Endothelial cell of umbilical vein (primary cell): ENCODE data around the gene MAPT.

ENCODE experiments used
- EZH2 ChIP-seq: IDR thresholded peaks from 2 replicates; pipeline ENCODE4 v1.6.1; 2012; ENCODE audit warnings: borderline replicate concordance, low read depth, mild to moderate bottlenecking, moderate library complexity, low read length, inconsistent platforms; ENCODE audit not compliant: severe bottlenecking
- FOS ChIP-seq: IDR thresholded peaks from 2 replicates; pipeline ENCODE4 v1.6.1; 2011; ENCODE audit warnings: mild to moderate bottlenecking, low read length, moderate library complexity, borderline replicate concordance; ENCODE audit not compliant: insufficient read depth
- MYC ChIP-seq: IDR thresholded peaks from one replicate; pipeline ENCODE4 v1.6.1; 2011; ENCODE audit warnings: mild to moderate bottlenecking, low read depth, low read length
- POLR2A ChIP-seq: IDR thresholded peaks from 2 replicates; pipeline ENCODE4 v1.6.1; 2012; ENCODE audit warnings: low read depth, mild to moderate bottlenecking, control low read depth, low read length
- POLR2AphosphoS5 ChIP-seq: IDR thresholded peaks from 2 replicates; pipeline ENCODE4 v1.6.1; 2012; ENCODE audit warnings: low read depth, mild to moderate bottlenecking, control low read depth, low read length, moderate library complexity; ENCODE audit not compliant: insufficient read depth
- TF ChIP-seq, protein P1 (sequence below), 2 donors: IDR thresholded peaks; 1 replicate in 1 of 2; 2 replicates in 1 of 2; pipeline ENCODE4 v1.5.1; 2011; ENCODE audit warnings: low read length in 2 of 2, mild to moderate bottlenecking in 2 of 2, moderate library complexity in 2 of 2, control low read depth in 1 of 2, inconsistent platforms in 1 of 2, low read depth in 1 of 2; ENCODE audit not compliant: insufficient read depth in 1 of 2; ENCODE audit errors: extremely low read depth in 1 of 2
- TF ChIP-seq, protein P2 (sequence below): IDR thresholded peaks from 2 replicates; pipeline ENCODE4 v1.6.1; 2011; ENCODE audit not compliant: insufficient read depth, insufficient read length

DNA sequence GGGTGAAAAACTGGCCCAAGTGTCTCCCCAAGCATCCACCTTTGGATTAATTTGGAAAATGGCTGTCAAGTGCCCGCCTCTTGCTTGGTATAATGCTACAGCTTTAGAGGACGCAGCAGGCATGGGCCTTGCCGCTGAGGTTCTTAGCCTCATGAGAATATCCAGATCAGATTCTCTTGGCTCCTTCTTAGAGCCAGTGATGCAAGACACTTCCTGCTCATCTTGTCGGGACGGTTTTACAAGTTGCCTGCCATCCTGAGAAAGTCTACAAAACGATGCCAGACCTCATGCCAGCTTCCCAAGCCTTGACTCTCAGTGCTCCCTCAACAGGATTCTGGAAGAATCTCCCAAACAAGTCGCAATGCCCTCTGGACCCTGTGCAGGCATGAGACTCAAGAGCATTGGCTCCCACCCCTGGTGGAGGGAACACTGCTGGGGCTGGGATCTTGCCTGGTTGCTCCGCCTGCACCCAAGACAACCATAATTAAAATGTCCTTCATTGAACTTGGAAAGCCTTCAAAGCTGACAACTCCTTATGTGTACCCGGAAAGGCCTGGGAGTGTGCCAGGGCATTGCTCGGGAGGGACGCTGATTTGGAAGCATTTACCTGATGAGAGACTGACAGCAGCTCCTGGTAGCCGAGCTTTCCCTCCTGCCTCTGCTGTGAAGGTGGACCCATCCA, 78.9 kb downstream of the MAPT start:
- TF ChIP-seq MYC (no peak), FOS (no peak), POLR2A (no peak), POLR2AphosphoS5 (no peak), EZH2 (no peak)
- TF ChIP-seq, protein P1, sequence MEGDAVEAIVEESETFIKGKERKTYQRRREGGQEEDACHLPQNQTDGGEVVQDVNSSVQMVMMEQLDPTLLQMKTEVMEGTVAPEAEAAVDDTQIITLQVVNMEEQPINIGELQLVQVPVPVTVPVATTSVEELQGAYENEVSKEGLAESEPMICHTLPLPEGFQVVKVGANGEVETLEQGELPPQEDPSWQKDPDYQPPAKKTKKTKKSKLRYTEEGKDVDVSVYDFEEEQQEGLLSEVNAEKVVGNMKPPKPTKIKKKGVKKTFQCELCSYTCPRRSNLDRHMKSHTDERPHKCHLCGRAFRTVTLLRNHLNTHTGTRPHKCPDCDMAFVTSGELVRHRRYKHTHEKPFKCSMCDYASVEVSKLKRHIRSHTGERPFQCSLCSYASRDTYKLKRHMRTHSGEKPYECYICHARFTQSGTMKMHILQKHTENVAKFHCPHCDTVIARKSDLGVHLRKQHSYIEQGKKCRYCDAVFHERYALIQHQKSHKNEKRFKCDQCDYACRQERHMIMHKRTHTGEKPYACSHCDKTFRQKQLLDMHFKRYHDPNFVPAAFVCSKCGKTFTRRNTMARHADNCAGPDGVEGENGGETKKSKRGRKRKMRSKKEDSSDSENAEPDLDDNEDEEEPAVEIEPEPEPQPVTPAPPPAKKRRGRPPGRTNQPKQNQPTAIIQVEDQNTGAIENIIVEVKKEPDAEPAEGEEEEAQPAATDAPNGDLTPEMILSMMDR (IDR thresholded peaks at IDR 0.05; ENCODE audit: extremely low read depth in 1 of 2, insufficient read depth in 1 of 2, low read depth in 1 of 2, low read length in 2 of 2): no peak
- TF ChIP-seq, protein P2, sequence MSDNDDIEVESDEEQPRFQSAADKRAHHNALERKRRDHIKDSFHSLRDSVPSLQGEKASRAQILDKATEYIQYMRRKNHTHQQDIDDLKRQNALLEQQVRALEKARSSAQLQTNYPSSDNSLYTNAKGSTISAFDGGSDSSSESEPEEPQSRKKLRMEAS: no peak
